Measurements from ENCODE around the gene SLC24A5.

GRCh38 chr15:48182749-48183148, 62.0 kb downstream of the SLC24A5 start:
- TF ChIP-seq CTCF (conservative IDR thresholded peaks at IDR 0.05 in 1 of 2, IDR thresholded peaks at IDR 0.05 in 1 of 2; ENCODE audit: extremely low read depth in 1 of 2, insufficient read depth in 1 of 2, low read depth in 1 of 2, low read length in 2 of 2) (no peak), EZH2 (IDR thresholded peaks at IDR 0.05; ENCODE audit: borderline replicate concordance, low read length) (no peak)
